DND-41 (cell line): ENCODE measurements around the gene MED22.

Experiments
- CTCF ChIP-seq: IDR thresholded peaks from 2 replicates; pipeline ENCODE4 v1.5.1; 2012; ENCODE audit warnings: borderline replicate concordance, low read length, moderate library complexity, mild to moderate bottlenecking; ENCODE audit not compliant: poor library complexity, severe bottlenecking; ENCODE audit errors: extremely low read depth
- EZH2 ChIP-seq: IDR thresholded peaks from 3 replicates; pipeline ENCODE4 v1.6.1; 2012; ENCODE audit warnings: borderline replicate concordance, low read depth, mild to moderate bottlenecking, moderate library complexity, low read length, inconsistent platforms; ENCODE audit not compliant: severe bottlenecking

- TF ChIP-seq CTCF (no peak), EZH2 (no peak)
These were observed 23.8 kb downstream of the MED22 start for GRCh38 chr9:133323991-133324703.
